Measurements from ENCODE around the gene ZNF74.

DNA sequence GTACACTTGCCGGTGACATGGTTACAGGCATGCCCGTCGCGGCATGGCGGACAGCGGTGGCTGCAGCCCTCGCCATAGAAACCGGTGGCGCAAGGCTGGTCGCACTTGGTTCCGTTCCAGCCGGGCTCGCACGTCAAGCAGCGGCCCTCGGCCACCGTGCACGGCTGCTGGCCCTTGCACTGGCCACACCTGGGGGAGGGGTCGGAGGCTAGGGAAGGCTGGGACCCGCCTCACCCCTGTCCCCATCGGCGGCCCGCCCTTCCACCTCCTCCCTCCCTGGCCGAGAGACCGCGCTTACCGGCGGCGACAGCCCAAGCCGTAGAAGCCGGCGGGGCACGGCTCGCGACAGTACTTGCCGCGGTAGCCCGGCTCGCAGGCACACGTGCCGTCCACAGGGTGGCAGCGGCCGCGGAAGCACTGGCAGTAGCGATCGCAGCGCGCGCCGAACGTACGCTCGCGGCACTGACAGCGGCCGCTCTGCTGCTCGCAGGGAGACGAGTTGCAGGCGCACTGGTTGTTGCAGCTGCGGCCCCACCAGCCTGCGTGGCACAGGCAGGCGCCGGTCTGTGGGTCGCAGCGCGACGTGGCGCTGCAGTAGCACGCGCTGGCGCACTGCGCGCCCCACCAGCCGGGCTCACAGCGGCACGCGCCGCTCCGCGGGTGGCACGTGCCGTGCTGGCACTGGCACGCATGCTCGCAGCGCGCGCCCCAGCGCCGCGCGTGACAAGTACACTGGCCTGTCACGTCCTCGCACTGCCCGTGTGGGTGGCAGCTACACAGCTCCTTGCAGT, 37.0 kb downstream of the ZNF74 start:
- TF ChIP-seq, protein P1, sequence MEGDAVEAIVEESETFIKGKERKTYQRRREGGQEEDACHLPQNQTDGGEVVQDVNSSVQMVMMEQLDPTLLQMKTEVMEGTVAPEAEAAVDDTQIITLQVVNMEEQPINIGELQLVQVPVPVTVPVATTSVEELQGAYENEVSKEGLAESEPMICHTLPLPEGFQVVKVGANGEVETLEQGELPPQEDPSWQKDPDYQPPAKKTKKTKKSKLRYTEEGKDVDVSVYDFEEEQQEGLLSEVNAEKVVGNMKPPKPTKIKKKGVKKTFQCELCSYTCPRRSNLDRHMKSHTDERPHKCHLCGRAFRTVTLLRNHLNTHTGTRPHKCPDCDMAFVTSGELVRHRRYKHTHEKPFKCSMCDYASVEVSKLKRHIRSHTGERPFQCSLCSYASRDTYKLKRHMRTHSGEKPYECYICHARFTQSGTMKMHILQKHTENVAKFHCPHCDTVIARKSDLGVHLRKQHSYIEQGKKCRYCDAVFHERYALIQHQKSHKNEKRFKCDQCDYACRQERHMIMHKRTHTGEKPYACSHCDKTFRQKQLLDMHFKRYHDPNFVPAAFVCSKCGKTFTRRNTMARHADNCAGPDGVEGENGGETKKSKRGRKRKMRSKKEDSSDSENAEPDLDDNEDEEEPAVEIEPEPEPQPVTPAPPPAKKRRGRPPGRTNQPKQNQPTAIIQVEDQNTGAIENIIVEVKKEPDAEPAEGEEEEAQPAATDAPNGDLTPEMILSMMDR (IDR thresholded peaks at IDR 0.05; ENCODE audit: borderline replicate concordance, extremely low read depth, low read length, poor library complexity, severe bottlenecking): peak; percentile 31
- TF ChIP-seq EZH2 (IDR thresholded peaks at IDR 0.05; ENCODE audit: borderline replicate concordance, low read depth, low read length, severe bottlenecking): no peak

Data from DND-41 (cell line).